Right atrium auricular region (tissue), 2 donors: ENCODE results near the gene RANBP17. TPM values are rescaled to one million over a fixed set of nuclear protein-coding genes. Genes with fewer than 3 reads are reported as not detected.

Experiments used
- DNase-seq: peaks from one replicate; pipeline ENCODE4 v3.0.0-alpha.2; 2019; ENCODE audit warnings: low spot score
- H3K27ac ChIP-seq, 2 donors: fragments of 200-600 bp; sonication (generic); 1 replicate in 1 of 2; 2 replicates in 1 of 2; pipeline ENCODE4 v1.5.1; 2016 to 2019
- H3K27me3 ChIP-seq, 2 donors: fragments of 200-600 bp; sonication (generic); one replicate each; pipeline versions ENCODE4 v1.5.1 to v1.6.0; 2017 to 2019
- H3K36me3 ChIP-seq: fragments of 200-600 bp; sonication (generic); one replicate; pipeline ENCODE4 v1.5.1; 2016
- H3K4me1 ChIP-seq, 2 donors: fragments of 200-600 bp; sonication (generic); one replicate each; pipeline versions ENCODE4 v1.5.1 to v1.6.0; 2017 to 2019
- H3K4me3 ChIP-seq, 2 donors: fragments of 200-600 bp; sonication (generic); 1 replicate in 1 of 2; 2 replicates in 1 of 2; pipeline ENCODE4 v1.5.1; 2017 to 2019; ENCODE audit warnings: mild to moderate bottlenecking in 1 of 2, moderate library complexity in 1 of 2
- H3K9me3 ChIP-seq, 2 donors: fragments of 200-600 bp; sonication (generic); one replicate each; pipeline ENCODE4 v1.5.1; 2019
- total RNA-seq, 2 donors: library from RNA; depleted of rRNA; stranded (reverse); fragments of >200 nt; gene quantifications; one replicate each; pipeline ENCODE4 v1.1.0, GENCODE V29; 2016
- TF ChIP-seq, protein P1 (sequence below), 2 donors: fragments of 200-600 bp; sonication (generic); IDR thresholded peaks; one replicate each; pipeline ENCODE4 v1.5.1; 2019; ENCODE audit warnings: antibody characterized with exemption in 2 of 2

RANBP17 gene
- total RNA-seq, 2 donors from 2014 or later = 1.4 to 3.6 TPM

DNA sequence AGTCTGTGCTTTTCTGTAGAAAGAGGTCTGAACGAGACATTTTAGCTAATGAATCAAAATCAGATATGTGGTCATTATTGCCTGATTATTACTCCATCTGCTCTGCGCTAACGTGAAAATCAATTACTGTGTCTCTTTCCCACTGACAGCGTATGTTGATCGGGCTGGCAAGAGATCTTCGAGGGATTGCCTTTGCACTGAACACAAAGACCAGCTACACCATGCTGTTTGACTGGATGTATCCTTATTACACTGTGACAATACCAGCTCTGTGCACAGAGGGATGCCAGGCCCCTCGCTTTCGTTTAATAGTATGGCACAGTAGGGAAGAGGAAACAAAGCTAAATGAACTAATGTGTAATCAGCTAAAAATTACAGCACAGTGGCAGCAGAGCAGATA is 343.6 kb downstream of the RANBP17 start:
- no peaks in the 10 kb centered on the region for H3K9me3 ChIP-seq
- TF ChIP-seq, protein P1, sequence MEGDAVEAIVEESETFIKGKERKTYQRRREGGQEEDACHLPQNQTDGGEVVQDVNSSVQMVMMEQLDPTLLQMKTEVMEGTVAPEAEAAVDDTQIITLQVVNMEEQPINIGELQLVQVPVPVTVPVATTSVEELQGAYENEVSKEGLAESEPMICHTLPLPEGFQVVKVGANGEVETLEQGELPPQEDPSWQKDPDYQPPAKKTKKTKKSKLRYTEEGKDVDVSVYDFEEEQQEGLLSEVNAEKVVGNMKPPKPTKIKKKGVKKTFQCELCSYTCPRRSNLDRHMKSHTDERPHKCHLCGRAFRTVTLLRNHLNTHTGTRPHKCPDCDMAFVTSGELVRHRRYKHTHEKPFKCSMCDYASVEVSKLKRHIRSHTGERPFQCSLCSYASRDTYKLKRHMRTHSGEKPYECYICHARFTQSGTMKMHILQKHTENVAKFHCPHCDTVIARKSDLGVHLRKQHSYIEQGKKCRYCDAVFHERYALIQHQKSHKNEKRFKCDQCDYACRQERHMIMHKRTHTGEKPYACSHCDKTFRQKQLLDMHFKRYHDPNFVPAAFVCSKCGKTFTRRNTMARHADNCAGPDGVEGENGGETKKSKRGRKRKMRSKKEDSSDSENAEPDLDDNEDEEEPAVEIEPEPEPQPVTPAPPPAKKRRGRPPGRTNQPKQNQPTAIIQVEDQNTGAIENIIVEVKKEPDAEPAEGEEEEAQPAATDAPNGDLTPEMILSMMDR (IDR thresholded peaks at IDR 0.05) = no peak
- no peaks in the 10 kb centered on the region for H3K4me1 ChIP-seq
- no peaks in the 10 kb centered on the region for H3K36me3 ChIP-seq
- DNase-seq = no peak
- H3K27me3 ChIP-seq = no peaks in the 10 kb centered on the region
- H3K4me3 ChIP-seq = no peak overlapping the region
- no peak overlapping the region for H3K27ac ChIP-seq

DNA sequence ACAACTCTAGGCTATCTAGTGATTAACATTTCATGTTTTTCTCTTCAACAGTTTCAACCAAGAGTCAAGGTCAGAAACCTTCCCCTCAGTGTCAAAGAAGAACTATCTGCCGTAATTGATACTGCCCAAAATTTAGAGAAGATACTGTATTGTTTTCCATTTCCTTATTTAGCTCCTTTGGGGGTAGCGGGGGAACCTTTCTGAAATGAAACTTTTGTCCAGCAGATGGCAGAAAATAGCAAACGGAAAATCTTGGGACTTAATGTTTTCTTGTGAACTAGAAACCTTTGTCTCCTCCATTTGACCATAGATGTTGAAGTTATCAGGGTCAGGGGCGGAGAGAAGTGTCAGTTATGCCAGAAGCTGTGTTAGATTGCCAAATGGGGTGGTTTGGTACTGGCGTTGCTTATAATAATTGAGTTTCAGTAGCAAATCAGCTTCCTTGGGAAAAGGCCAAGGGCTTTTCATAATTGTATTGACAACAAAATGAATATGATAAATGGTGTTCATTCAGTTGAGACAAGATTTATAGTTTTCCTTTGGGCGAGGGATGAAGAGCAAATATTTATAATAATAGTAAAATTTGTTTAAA is 345.5 kb downstream of the RANBP17 start:
- no peaks in the 10 kb centered on the region for H3K9me3 ChIP-seq
- no peaks in the 10 kb centered on the region for H3K4me1 ChIP-seq
- no peaks in the 10 kb centered on the region for H3K27me3 ChIP-seq
- no peak overlapping the region for H3K27ac ChIP-seq
- TF ChIP-seq, protein P1 (IDR thresholded peaks at IDR 0.05) = peak; percentile 39 to 64
- no peak overlapping the region for H3K4me3 ChIP-seq
- no peaks in the 10 kb centered on the region for H3K36me3 ChIP-seq
- no peak for DNase-seq

DNA sequence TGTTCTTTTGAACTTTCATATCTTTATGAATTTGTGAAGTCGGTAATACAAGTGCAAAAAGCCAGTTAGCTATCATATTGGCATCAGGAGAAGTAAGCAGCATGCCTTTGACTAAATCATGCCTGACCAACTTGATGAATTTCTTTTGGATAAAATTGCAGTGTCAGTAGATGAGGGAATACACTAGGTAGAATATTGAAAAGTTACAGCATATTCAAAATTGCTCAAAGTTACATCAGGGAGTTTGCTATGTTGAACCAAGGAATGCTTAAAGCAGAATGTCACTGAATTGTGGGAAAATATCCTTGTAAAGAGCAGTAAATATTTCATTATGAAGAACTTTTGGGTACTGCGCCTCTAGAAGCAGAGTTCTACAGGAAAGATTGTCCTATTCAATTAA is 360.1 kb downstream of the RANBP17 start:
- H3K27me3 ChIP-seq = no peaks in the 10 kb centered on the region
- no peaks in the 10 kb centered on the region for H3K4me1 ChIP-seq
- TF ChIP-seq, protein P1 (IDR thresholded peaks at IDR 0.05) = no peak

DNA sequence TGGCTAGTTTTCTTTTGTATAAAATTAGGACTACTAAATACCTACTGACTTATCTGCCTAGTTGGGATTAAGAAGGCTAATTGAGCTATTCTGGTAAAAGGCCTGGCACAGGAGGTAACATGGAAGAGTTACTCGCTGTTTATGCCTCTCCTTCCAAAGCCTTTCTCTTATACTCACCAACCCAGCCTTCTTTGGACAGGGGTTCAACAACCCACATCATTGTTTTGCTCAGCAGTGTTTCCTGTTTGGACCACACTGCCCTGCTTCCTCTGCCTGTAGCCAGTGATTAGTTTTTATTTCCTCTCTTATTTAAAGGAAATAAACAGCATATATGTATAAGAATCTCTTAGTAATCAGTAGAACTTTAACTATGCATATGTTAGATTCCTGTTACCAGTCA is 362.1 kb downstream of the RANBP17 start:
- no peak for DNase-seq
- Histone ChIP-seq H3K4me1 (no peaks in the 10 kb centered on the region), H3K27me3 (no peaks in the 10 kb centered on the region), H3K36me3 (no peaks in the 10 kb centered on the region), H3K27ac (no peak overlapping the region), H3K4me3 (no peak overlapping the region), H3K9me3 (no peaks in the 10 kb centered on the region)
- TF ChIP-seq, protein P1 (IDR thresholded peaks at IDR 0.05) = no peak

More for the DNA sequence above, 360.1 kb downstream of the RANBP17 start:
- Histone ChIP-seq H3K9me3 (no peaks in the 10 kb centered on the region), H3K27ac (no peak overlapping the region), H3K36me3 (no peaks in the 10 kb centered on the region), H3K4me3 (no peak overlapping the region)
- DNase-seq = no peak

DNA sequence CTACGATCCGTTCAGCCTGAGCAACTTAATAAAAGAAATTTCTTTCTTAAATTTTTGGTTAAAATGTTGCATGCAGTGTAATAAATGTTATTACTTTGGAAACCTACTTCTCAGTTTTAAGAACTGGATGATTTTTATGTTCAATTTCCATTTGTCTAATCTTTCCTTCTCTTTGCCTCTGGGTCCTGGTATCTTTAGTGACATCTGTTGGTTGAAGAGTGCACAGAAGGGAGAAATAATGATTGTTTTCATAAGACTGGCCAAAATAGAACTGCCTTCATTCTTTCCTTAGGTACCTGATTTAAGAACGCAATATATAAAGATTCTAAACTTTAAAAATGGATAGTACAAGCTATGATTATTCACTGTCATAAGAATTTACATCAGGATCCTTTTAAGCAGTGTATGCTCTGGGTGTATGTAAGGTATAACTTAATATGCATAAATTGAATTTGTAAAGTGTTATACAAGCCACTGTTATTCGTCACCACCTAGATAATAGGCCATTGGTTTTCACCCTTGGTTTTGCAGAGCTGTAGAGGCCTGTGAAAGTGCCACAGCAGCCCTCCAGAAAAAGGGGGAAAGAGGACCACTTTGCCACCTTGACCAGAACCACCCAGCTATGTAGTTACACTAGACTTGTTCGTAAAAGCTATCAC is 364.4 kb downstream of the RANBP17 start:
- Histone ChIP-seq H3K9me3 (no peaks in the 10 kb centered on the region), H3K4me1 (no peaks in the 10 kb centered on the region), H3K36me3 (no peaks in the 10 kb centered on the region), H3K27ac (no peak overlapping the region), H3K4me3 (no peak overlapping the region), H3K27me3 (no peaks in the 10 kb centered on the region)
- no peak for DNase-seq
- TF ChIP-seq, protein P1 (IDR thresholded peaks at IDR 0.05) = no peak
